Measurements from ENCODE around the gene ZNF480. TPM values are rescaled to one million over a fixed set of nuclear protein-coding genes. Genes with fewer than 3 reads are reported as not detected.
"Not testable (repeated sequence)": the region's sequence is repeated elsewhere in the genome, so short reads cannot be mapped to it uniquely, and the experiment has no call there.

ZNF480 gene
- total RNA-seq, 1 donor, result 8.2 TPM

DNA sequence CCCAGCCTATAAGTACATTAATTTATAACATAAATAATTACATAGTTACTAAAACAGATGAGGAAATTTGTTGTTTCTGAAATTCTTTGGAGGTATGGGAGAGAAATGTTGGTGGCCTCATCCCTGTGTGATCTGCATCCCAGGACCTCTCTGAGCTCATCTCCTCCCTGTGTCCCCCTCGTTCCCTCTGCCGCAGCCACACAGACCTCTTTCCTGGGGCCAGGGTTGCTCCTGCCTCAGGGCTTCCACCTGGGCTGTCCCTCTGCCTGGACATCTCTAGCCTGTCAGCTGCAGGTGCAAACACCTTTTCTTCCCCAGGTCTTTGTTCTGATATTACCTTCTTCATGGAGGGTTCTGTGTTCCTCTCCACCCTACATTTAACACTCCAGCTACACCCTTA, 23.7 kb upstream of the ZNF480 start:
- TF ChIP-seq, protein P1, sequence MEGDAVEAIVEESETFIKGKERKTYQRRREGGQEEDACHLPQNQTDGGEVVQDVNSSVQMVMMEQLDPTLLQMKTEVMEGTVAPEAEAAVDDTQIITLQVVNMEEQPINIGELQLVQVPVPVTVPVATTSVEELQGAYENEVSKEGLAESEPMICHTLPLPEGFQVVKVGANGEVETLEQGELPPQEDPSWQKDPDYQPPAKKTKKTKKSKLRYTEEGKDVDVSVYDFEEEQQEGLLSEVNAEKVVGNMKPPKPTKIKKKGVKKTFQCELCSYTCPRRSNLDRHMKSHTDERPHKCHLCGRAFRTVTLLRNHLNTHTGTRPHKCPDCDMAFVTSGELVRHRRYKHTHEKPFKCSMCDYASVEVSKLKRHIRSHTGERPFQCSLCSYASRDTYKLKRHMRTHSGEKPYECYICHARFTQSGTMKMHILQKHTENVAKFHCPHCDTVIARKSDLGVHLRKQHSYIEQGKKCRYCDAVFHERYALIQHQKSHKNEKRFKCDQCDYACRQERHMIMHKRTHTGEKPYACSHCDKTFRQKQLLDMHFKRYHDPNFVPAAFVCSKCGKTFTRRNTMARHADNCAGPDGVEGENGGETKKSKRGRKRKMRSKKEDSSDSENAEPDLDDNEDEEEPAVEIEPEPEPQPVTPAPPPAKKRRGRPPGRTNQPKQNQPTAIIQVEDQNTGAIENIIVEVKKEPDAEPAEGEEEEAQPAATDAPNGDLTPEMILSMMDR (IDR thresholded peaks at IDR 0.05; ENCODE audit: insufficient read depth, low read depth, low read length), result no peak
- DNase-seq (ENCODE audit: low read depth), result no peak
- H3K4me3 ChIP-seq (ENCODE audit: low read depth, low read length), result no peak overlapping the region

GRCh38 chr19:52274191-52274590, 22.8 kb upstream of the ZNF480 start:
- TF ChIP-seq, protein P1 (IDR thresholded peaks at IDR 0.05; ENCODE audit: insufficient read depth, low read depth, low read length), result no peak
- H3K4me3 ChIP-seq (ENCODE audit: low read depth, low read length), result no peak overlapping the region
- no peak for DNase-seq (ENCODE audit: low read depth)

GRCh38 chr19:52275988-52276387, 21.0 kb upstream of the ZNF480 start:
- TF ChIP-seq, protein P1 (IDR thresholded peaks at IDR 0.05; ENCODE audit: insufficient read depth, low read depth, low read length), result no peak
- no peak for DNase-seq (ENCODE audit: low read depth)
- no peak overlapping the region for H3K4me3 ChIP-seq (ENCODE audit: low read depth, low read length)

DNA sequence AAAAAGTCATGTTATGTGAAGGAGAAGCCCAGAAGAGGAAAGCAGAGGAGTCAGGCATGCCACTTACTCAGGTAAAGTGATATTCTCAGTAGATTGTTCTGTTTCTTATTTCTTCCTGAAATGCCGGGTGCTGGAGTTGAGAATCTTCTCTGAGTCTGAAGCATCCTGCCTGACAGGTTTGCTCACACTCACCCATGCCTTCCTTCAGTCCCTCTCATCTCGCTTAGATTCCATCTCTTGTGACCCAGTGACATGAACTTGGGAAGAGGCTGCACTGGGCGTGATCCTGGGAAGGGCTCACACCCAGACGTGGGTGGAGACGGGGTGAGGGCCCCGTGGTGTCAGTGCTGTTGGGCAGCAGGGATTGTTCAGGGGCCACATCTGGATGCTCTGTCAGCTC, 19.5 kb upstream of the ZNF480 start:
- no peak overlapping the region for H3K4me3 ChIP-seq (ENCODE audit: low read depth, low read length)
- TF ChIP-seq, protein P1 (IDR thresholded peaks at IDR 0.05; ENCODE audit: insufficient read depth, low read depth, low read length), result no peak
- DNase-seq (ENCODE audit: low read depth), result no peak

GRCh38 chr19:52286256-52286655, 10.7 kb upstream of the ZNF480 start:
- TF ChIP-seq, protein P1 (IDR thresholded peaks at IDR 0.05; ENCODE audit: insufficient read depth, low read depth, low read length), result no peak
- H3K4me3 ChIP-seq (ENCODE audit: low read depth, low read length), result no peak overlapping the region
- no peak for DNase-seq (ENCODE audit: low read depth)

DNA sequence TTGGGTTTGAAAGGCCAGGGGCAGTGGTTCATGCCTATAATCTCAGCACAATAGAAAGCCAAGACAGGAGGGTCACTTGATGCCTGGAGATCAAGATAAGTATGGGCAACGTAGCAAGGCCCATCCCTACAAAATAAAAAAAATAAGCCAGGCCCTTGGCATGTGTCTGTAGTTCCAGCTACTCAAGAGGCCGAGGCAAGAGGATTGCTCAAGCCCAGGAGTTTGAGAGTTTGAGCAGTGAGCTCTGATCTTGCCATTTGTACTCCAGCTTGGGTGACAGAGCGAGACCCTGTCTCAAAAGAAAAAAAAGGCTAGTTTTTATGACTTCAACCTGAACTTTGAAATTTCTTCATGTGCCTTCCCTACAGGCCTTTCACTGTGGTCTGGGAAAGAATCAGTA, 5.2 kb upstream of the ZNF480 start:
- DNase-seq (ENCODE audit: low read depth), result no peak
- H3K4me3 ChIP-seq (ENCODE audit: low read depth, low read length), result no peak overlapping the region
- TF ChIP-seq, protein P1 (IDR thresholded peaks at IDR 0.05; ENCODE audit: insufficient read depth, low read depth, low read length), result no peak

GRCh38 chr19:52292946-52293345, 4.0 kb upstream of the ZNF480 start:
- not testable (repeated sequence) for H3K4me3 ChIP-seq (ENCODE audit: low read depth, low read length); DNase-seq (ENCODE audit: low read depth)
